HG02763 (cell line): ENCODE data around the gene RAPGEF4.

Experiments used
- ATAC-seq: cut with Tn5 transposase; IDR thresholded peaks from one replicate; pipeline ENCODE4 v1.9.1; 2021; ENCODE audit warnings: mild to moderate bottlenecking, moderate library complexity; ENCODE audit not compliant: unreplicated experiment

RAPGEF4 gene

DNA sequence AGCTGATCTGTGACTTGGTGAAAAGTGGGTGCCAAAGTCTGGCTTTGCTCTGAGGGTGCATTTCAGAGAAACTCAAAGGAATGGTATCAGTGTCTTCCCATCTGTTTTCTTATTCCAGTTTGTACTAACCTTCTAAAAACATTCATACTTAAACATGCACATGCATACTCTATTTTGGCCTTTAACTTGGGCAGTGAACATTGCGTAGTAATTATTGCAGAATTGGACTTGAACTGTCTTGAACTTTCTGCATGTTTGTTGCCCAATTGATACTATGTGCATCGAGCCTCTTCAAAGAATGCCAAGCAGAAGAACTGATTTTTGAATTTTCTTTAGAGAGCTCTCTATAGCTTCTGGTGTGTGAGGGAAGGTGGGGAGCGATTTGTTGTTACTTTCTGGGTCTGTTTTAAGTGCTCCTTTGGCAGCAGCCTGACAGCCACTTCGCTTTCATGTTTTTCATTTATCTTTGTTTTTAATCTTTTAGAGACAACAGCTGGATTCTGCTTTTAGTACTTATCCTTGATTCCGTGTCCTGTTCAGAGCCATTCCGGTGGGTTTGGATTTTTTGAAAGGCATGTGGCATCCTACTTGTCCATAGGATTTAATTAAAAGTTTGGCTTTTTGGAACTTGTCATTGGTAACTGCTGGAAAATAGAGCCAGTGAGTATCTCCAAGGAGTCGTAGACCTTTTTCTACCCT, 159.2 kb downstream of the RAPGEF4 start:
- ATAC-seq, result no peak

DNA sequence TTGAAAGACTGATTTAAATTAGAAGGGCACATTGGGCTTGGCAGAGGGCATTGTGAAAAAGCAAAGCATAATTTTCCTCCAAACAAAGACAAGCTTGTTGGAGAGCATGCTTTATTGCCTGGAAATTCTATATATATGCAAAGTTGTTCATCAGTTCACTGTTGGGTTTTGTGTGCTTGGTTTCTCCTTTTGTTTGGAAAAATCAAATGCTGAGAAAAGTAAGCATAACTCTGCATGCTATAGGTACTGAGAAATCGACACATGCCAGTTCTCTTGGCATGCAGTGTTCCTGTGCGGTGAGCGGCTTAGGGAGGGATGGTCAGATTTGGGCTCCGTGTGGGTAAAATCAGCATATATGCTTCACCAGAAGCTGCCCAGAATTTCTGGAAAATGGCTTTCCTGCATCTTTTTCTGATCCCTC, 161.0 kb downstream of the RAPGEF4 start:
- no peak for ATAC-seq

DNA sequence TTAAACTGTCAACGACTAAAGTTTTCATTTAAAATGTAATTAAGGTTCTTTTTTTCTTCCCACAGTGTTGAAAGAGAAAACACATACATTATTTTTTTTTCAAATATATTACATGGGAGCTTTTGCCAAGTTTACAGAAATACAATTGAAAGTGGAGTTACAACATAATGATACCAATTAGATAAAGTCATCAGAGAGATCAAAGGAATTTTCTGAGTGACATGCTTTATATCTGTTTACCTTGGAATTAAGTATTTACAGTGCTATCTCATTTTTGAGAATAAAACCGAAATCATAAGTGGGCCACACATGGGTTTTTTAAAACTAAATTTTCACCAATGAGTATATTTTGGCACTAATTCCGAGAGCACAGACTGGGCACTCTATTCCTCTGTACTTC, 165.2 kb downstream of the RAPGEF4 start:
- ATAC-seq, result no peak

DNA sequence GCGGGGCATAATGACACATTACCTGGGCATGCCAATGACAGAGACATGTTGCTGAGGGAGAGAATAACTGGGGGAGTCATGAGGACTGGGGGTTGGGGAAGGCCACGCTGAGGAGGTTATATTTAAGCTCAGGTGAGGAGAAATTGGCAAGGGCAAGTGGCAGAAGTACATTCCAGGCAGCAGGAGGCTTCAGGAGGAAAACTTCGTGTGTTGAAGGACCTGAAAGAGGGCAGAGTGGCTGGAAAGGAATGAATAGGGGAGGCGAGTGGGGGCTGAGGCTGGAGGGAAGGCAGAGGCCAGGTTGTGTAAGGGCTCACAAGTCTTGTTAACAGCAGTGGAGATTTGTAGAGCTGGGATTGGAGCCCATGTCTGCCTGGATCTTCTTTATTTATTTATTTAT, 166.3 kb downstream of the RAPGEF4 start:
- ATAC-seq, result no peak

DNA sequence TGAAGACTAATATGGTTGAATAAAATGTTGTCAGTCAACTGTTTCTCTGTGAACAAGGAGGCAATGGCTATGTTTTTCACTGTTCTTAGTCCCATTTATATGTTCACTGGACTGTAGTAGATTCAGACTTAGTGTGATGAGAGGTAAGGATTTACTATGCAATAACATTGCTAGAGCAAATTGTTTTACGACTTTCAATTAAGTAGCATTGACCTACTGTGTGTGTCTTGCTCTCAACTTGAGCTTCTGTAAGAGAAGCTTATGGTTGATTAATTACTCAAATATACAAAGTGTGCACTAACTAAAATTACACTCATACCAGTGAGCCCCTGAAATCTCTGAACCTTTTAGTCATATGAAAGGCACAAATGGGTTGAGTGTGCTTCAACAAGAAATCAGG, 168.6 kb downstream of the RAPGEF4 start:
- ATAC-seq, result no peak

DNA sequence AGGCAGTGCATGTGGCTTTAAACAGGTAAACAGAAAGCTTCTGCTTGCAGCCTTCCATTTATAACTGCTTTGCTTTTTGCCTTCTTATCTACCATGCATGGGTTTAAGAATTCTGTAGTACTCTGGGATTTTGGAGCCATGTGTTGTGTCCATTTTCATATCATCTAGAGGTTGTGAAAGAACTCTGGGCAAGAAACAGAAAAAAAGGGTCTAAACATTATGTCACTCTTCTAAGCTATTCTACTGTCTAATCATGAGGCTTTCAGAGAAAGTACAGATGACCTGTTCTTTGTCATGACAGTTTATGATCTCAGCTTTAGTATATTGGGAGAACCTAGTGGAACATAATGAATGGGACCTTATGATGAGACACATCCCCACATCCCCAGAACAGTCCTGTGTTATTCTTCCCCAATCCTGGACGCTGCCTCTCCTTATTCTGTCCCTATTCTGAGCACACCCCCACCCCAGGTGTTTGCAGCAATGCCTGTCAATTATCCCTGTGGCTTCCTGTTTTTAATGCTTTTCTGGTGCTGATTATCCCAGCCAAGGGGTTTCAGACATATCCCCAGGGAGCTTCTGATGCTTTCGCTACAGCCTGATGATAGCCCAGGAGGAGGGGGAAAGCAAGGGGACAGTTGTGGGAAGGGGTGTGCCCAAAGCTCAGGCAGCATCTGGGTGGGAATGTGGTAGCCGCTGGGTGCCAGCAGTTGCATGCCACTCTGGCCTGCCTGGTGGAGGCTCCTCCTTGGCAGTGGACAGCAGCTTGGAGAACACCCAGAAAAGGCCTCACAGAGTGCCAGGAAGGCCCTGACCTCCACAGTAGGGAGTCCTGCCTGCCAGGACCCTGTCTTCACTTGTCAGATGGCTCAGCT, 170.5 kb downstream of the RAPGEF4 start:
- ATAC-seq, result no peak

DNA sequence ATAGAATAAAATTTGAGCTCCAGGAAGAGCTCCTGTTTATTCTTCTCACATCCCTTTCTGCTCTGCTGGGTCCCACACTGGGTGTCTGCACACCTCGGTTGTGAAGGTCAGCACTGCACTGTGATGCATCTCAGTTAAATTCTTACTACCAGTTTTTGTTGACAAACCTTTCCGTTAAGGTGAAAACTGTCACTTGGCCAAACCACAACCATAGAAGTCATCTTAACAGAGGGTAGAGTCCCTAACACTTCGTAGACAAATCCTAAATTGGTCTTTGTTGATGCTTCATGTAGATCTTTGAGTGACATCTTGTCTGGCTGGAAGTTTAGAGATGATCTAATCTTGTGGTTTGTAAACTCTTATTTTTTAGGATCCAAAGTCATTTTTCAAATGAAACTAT, 172.6 kb downstream of the RAPGEF4 start:
- no peak for ATAC-seq

DNA sequence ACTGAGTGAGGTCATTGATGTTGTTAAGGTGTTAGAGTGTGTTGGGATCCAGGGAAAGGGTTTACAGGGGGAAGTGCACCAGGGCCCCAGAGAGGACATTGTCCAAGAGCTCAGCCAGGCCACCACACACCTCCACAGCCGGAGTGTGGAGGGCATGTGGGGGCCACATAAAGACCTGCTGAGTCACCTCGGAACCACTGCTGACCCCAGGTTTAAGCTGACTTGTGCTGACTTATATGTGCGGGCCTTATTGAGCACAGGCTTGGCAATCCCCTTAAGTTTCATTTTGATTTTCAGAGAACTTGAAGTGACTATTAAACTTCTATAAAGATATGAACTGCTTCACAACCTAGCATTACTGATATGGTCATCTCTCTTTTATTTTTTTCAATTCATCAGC, 173.8 kb downstream of the RAPGEF4 start:
- no peak for ATAC-seq

DNA sequence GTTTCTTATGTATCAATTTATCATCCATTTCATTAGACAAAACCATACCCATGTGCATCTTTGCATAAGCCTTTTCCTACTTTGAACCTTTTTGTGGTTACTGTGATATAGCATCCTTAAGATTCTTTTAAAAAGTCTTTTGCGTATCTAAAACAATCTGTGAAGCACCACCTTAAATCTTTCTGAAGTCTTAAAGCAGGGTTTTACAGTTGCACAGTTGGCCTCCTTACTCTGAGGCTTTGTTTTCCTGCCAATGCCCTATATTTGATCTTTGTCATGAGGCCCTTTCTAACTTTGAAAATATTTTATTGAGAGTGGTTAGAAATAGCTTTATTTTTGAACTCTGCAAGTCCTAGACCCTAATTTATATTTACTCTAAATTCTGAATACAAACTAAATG, 176.6 kb downstream of the RAPGEF4 start:
- no peak for ATAC-seq

DNA sequence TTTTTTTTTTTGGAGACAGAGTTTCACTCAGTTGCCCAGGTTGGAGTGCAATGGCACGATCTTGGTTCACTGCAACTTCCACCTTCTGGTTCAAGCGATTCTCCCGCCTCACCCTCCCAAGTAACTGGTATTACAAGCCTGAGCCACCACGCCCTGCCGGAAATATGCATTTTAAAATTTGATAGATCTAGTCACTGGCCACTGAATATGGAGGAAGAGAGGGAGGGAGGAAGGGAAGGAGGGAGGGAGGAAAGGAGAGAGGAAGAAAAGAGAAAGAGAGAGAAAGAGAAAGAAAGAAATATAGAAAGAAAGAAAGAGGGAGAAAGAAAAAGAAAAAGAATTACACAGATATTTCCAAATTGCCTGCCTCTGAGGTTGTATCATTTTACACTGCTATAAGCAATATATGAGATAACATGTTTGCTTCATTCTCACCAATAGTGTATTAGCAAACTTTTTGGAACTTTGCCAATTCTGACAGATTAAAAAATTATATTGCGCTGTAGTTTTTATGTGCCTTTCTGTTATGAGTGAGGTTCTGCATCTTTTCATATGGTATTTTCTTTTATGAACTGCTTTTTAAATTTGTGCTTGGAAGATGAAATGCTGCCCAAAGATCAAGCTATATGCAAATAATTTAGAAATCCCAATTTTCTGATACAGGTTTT, 178.8 kb downstream of the RAPGEF4 start:
- ATAC-seq, result no peak

DNA sequence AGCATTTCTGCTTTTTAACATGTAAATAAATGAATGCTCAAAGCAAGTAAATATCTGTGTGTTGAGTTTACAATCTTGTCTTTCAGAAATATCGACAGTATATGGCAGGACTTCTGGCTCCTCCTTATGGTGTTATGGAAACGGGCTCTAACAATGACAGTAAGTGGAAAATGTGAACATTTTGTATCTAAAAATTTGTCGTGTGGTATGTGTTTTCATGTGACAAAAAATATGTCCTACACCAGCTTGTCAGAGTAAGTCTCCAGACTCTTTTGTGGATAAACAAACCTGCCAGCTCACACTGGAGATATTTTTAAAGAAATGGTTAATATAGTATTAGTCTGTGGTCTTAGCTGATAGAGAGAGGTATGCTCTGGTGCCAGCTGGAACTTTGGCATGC, 182.1 kb downstream of the RAPGEF4 start:
- no peak for ATAC-seq

DNA sequence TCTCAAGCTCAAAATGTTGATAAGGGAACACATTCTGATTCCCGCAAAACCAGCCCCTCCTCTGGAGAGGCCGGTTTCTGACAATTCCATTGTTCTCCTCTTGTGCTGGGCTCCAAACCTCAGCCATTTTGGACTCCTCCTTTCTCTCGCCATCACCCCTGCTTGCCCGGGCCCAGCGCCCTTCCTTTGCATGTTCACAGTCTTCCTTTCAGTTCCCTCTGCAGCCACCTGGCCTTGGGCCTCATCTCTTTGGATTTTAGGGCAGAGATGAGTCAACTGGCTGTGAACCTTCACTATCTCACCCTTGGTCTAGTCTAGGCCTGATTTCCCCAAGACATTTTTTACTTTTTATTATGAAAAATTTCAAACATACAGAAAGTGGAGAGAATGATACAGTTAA, 184.1 kb downstream of the RAPGEF4 start:
- ATAC-seq, result peak; percentile 83

DNA sequence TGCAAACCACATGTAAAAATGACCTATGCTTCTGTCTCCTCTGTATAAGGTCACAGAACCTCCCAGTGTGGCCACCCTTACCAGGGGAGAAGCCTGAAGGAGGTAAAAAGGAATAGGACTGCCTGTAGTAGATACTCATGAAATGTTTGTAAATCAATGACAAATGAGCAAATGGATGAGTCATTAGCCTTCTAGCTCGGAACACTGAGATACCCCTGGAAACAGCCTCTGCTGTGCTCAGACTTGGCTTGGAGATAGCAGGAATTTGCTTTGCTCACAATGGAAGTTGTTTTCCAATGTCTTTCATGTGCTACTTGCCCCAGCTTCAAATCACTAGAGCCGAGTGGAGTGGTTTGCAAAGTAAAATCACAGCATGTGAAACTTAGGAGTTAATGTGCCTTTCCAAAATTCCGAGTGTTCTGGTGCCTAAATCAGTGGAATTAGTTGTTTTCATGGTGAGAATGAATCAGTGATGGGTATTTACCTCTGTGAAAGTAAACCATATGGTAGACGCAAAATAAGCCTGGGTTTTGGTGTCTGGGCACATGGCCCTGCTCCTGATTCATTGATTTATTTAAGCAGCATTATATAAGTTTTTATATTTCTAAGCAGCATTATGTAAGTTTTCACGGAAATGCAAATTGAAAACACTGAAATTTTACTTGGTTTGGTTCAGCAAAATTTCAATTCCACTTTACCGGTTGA, 186.0 kb downstream of the RAPGEF4 start:
- ATAC-seq, result no peak

DNA sequence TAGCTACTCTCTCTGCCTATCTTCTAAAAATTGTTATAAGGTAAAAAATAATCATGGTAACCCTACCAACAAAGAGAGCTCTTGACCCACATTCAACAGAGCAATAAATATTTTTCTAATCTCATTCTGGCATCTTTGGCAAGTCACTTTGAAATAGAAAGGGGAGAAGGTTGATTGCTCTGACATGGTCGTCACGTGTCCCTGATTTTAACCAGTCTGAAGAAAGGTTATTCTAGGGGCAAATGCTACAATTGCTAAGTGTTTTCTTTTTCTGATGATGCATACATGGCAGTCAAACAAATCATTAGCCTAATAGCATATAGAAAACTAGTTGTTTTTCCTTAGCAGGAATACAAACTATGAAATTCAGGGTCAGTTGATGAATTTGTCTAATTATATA, 186.7 kb downstream of the RAPGEF4 start:
- no peak for ATAC-seq

DNA sequence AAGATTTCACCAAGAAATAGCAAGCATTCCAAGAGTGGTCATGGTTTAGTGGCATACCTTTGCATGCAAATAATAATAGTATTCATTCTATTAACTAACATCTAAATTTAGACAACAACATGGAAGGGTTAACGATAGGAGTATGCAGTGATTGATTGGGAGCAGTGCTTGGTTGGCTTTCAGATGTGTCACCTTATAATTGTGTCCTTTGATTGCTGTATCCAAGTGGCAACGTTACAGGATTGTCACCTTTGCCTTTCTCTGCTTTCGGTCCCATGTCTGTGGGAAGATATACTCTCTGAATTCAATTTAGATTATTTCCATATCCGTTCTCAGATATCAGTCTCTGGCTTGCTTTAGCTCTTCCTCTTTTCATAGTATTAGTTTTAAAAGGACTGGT, 187.2 kb downstream of the RAPGEF4 start:
- ATAC-seq, result no peak

DNA sequence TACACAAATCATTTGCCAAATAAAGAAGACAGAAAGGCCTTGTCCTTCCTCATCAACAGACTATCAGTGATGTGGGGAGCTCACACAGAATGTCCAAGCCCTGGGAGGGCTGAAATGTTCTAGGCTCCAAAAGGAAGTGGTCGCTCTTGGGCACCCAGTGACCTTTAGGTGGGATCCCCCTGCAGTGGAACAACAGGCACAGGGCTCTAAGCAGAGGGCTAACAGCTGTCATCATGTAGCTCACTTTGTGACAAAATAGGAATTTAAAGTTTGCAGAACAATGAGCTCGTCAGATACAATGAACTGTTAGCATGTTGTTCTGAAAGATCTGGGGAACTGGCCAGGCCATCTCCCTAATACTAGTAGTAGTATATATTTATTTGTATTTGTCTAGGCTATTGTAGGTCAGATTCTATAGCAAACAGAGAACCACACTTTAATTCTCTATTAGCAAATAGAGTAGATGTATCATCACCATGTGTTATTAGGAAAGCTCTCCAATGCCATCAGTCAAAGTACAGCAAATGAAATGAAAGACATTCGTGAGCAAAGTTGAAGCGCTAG, 188.5 kb downstream of the RAPGEF4 start:
- no peak for ATAC-seq

DNA sequence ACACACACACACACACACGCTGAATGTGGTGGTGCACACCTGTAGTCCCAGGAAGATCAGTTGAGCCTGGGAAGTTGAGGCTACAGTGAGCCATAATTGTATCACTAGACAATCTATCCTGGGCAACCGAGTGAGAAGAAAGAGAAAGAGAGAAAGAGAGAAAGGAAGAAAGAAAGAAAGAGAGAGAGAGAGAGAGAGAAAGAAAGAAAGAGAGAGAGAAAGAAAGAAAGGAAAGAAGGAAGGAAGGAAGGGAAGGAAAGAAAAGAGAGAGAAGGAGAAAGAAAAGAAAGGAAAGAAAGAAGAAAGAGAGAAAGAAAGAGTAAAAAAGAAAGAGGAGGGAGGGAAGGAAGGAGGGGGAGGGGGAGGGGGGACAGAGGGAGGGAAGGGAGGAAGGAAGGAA, 190.0 kb downstream of the RAPGEF4 start:
- ATAC-seq, result no peak

DNA sequence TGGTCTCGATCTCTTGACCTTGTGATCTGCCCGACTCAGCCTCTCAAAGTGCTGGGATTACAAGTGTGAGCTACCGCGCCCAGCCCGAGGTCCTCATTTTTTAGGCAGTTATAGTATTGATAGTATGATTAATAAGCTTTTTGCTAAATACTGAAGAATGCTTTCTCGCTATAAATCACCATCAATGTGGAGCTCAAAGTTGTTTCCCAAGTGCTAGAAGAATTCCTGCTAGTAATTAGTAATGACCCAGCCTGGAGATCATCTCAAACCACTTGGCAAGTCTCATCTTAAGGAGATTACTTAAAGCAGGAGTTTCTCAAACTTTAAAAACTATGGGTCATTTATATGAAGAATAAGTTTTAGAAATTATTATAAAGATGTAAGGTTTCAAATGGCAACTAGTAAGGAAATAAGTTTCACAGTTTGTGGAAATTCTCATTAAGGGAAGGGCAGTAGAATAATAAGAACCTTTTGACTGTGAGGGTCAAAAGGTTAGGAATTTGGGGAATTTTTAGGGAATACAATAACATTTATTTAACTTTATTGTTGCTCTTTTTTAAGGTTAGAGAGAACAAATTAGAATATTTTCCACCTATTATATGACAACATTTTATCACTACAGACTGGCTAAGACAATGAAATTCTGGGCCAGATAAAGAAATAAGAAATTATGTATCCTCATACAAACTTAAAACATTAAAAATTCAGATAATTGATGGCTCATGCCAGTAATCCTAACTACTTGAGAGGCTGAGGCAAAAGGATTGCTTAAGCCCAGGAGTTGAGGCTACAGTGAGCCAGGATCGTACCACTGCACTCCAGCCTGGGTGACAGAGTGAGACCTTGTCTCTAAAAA, 191.4 kb downstream of the RAPGEF4 start:
- no peak for ATAC-seq

DNA sequence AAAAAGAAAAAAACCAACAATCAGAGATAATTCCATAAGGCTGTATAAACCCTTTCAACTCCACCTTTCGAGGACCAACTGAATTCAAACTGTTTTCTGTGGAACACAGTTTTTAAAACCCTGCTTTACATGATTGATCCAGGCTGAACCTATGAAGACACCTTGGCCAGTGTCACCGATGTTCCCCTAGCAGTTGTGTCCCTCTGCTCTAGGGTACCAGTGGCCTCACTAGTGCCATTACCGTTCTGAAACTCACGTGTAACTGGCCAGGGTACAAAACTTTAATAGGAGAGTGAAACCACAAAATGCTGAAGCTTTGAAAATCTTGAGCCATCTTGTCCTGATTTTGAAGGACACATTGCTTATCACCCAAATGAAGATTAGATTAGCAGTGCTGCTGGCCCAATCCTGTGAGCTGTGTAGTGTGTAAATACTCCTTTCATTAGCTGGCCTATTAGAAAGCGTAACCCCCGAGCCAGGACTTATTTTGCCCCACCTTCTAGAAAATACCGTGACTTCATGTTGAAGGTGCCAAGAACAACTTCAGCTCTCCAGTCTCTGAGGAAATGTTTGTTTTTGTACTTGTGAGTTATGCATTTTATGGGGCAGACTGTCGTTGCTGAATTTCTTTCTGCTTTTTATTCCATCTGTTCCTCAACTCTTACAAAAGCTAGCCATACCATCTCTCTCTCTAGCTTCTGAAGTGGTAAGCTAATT, 192.2 kb downstream of the RAPGEF4 start:
- no peak for ATAC-seq
